HEK293 (cell line): Measurements from ENCODE around the gene TTC16.

ENCODE experiments used
- MYNN ChIP-seq: fragments of 450-650 bp; formaldehyde crosslinking; IDR thresholded peaks from 2 replicates; pipeline ENCODE4 v1.5.1; 2016; ENCODE audit warnings: missing biosample characterization, missing genetic modification characterization, borderline replicate concordance
- TCF7L2 ChIP-seq: IDR thresholded peaks from 2 replicates; pipeline ENCODE4 v1.6.1; 2011; ENCODE audit warnings: low read depth, mild to moderate bottlenecking, inconsistent platforms, low read length, moderate library complexity, borderline replicate concordance
- ZNF138 ChIP-seq: fragments of 450-650 bp; formaldehyde crosslinking; IDR thresholded peaks from 2 replicates; pipeline ENCODE4 v1.5.1; 2016; ENCODE audit warnings: missing biosample characterization, missing genetic modification characterization, borderline replicate concordance
- ZNF544 ChIP-seq: fragments of 450-650 bp; formaldehyde crosslinking; IDR thresholded peaks from 2 replicates; pipeline ENCODE4 v1.5.0; 2017; ENCODE audit warnings: missing biosample characterization, missing genetic modification characterization
- ZNF629 ChIP-seq: fragments of 450-650 bp; formaldehyde crosslinking; IDR thresholded peaks from 2 replicates; pipeline ENCODE4 v1.5.1; 2017; ENCODE audit warnings: missing biosample characterization, missing genetic modification characterization
- TF ChIP-seq, protein P1 (sequence below): fragments of 450-650 bp; formaldehyde crosslinking; IDR thresholded peaks from 2 replicates; pipeline ENCODE4 v1.5.1; 2016; ENCODE audit warnings: missing biosample characterization, missing genetic modification characterization
- TF ChIP-seq, protein P2 (sequence below): fragments of 450-650 bp; formaldehyde crosslinking; IDR thresholded peaks from 2 replicates; pipeline ENCODE4 v1.5.1; 2016; ENCODE audit warnings: missing biosample characterization, missing genetic modification characterization
- TF ChIP-seq, protein P3 (sequence below): fragments of 450-650 bp; formaldehyde crosslinking; IDR thresholded peaks from 2 replicates; pipeline ENCODE4 v1.5.1; 2017; ENCODE audit warnings: missing biosample characterization, missing genetic modification characterization

DNA sequence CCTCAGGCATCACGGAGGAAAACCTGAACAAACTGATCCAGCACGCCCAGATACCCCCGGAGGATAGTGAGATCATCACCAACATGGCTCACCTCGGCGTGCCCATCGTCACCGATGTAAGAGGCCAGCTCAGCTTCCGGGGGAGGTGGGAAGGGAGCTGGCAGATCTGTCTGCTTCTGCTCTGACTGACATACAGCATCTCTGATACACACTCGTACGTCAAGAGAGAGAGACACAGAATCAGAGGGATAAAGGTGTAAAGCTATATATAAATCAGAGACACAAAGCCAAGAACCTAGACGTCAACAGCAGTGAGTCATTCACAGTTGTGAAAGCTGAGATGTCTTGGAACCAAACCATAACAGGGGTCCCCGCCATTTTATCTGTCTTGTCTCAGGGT is 39.2 kb upstream of the TTC16 start:
- no peak for TF ChIP-seq MYNN (tag by site-specific recombination)
- TF ChIP-seq ZNF544 (tag by site-specific recombination): no peak
- TF ChIP-seq, protein P1, sequence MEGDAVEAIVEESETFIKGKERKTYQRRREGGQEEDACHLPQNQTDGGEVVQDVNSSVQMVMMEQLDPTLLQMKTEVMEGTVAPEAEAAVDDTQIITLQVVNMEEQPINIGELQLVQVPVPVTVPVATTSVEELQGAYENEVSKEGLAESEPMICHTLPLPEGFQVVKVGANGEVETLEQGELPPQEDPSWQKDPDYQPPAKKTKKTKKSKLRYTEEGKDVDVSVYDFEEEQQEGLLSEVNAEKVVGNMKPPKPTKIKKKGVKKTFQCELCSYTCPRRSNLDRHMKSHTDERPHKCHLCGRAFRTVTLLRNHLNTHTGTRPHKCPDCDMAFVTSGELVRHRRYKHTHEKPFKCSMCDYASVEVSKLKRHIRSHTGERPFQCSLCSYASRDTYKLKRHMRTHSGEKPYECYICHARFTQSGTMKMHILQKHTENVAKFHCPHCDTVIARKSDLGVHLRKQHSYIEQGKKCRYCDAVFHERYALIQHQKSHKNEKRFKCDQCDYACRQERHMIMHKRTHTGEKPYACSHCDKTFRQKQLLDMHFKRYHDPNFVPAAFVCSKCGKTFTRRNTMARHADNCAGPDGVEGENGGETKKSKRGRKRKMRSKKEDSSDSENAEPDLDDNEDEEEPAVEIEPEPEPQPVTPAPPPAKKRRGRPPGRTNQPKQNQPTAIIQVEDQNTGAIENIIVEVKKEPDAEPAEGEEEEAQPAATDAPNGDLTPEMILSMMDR (tag by site-specific recombination): no peak
- TF ChIP-seq ZNF138: no peak
- TF ChIP-seq, protein P2, sequence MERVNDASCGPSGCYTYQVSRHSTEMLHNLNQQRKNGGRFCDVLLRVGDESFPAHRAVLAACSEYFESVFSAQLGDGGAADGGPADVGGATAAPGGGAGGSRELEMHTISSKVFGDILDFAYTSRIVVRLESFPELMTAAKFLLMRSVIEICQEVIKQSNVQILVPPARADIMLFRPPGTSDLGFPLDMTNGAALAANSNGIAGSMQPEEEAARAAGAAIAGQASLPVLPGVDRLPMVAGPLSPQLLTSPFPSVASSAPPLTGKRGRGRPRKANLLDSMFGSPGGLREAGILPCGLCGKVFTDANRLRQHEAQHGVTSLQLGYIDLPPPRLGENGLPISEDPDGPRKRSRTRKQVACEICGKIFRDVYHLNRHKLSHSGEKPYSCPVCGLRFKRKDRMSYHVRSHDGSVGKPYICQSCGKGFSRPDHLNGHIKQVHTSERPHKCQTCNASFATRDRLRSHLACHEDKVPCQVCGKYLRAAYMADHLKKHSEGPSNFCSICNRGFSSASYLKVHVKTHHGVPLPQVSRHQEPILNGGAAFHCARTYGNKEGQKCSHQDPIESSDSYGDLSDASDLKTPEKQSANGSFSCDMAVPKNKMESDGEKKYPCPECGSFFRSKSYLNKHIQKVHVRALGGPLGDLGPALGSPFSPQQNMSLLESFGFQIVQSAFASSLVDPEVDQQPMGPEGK (tag by site-specific recombination): no peak
- no peak for TF ChIP-seq TCF7L2
- TF ChIP-seq ZNF629: no peak
- TF ChIP-seq, protein P3, sequence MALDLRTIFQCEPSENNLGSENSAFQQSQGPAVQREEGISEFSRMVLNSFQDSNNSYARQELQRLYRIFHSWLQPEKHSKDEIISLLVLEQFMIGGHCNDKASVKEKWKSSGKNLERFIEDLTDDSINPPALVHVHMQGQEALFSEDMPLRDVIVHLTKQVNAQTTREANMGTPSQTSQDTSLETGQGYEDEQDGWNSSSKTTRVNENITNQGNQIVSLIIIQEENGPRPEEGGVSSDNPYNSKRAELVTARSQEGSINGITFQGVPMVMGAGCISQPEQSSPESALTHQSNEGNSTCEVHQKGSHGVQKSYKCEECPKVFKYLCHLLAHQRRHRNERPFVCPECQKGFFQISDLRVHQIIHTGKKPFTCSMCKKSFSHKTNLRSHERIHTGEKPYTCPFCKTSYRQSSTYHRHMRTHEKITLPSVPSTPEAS (tag by site-specific recombination): no peak
